ENCODE data around the gene PARM1. TPM values are rescaled to one million over a fixed set of nuclear protein-coding genes. Genes with fewer than 3 reads are reported as not detected.
A peak's percentile ranks its signal among the peaks of the same experiment; 100 is the strongest.

The PARM1 gene
- total and polyA plus RNA-seq, 12 donors: 19.7 to 119 (median 71.6) TPM

DNA sequence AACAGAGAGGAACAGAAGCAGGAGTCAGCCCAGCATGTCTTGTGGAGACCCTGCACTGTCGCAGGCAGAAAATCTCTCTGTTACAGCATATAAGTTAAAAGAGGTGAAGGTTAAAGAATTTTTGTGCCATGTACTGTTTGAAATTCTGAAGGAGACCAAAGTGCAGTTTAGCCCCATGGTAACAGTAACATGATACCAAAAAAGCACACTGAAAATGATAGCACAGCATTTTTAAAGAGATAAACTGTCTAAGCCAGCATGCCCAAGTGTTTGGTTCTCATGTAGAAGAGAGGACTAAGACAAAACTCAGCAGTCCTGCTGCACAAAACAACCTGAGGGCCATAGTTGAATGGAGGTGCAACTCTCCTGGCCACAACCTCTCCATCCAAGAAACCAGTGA, 41.9 kb upstream of the PARM1 start:
- no peaks in the 10 kb centered on the region for H3K4me1 ChIP-seq
- no peak overlapping the region for H3K4me3 ChIP-seq
- H3K36me3 ChIP-seq: no peaks in the 10 kb centered on the region
- no peaks in the 10 kb centered on the region for H3K27me3 ChIP-seq
- WGBS, 2 donors: 78 to 90% methylated on average over 1 of the region's 1 CpG
- intact Hi-C loops (cut with DNase I): no loop called here
- H3K9me3 ChIP-seq: peaks cover 0 to 10% (median 0%) of the 10 kb centered on the region in 11 donors
- DNase-seq: no peak
- ATAC-seq: no peak
- TF ChIP-seq, protein P1, sequence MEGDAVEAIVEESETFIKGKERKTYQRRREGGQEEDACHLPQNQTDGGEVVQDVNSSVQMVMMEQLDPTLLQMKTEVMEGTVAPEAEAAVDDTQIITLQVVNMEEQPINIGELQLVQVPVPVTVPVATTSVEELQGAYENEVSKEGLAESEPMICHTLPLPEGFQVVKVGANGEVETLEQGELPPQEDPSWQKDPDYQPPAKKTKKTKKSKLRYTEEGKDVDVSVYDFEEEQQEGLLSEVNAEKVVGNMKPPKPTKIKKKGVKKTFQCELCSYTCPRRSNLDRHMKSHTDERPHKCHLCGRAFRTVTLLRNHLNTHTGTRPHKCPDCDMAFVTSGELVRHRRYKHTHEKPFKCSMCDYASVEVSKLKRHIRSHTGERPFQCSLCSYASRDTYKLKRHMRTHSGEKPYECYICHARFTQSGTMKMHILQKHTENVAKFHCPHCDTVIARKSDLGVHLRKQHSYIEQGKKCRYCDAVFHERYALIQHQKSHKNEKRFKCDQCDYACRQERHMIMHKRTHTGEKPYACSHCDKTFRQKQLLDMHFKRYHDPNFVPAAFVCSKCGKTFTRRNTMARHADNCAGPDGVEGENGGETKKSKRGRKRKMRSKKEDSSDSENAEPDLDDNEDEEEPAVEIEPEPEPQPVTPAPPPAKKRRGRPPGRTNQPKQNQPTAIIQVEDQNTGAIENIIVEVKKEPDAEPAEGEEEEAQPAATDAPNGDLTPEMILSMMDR (IDR thresholded peaks at IDR 0.05): no peak
- no peak overlapping the region for H3K27ac ChIP-seq

DNA sequence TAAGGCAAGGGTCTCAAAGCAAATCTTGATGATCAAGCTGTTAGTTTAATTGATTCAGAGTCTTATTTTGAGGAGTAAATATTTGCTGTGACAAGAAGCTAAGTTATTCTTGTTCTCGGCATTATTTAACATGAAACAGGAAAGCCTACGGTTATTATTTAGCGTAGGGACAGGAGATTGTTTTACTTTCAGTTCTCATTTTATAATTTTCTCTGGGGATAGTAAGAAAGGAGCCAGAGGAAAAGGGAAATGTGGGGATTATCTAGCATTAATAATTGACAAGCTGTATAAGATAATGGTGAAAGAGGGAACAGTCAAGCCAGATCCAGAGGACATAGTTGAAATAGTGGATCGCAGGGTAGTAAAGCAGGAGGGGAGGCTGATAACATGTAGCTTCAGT, 39.7 kb upstream of the PARM1 start:
- peak overlapping the region in 2 of 10 donors; percentile 4 to 9 for H3K4me3 ChIP-seq
- no peak for DNase-seq
- no peaks in the 10 kb centered on the region for H3K9me3 ChIP-seq
- 67 to 78% methylated on average over 4 of the region's 4 CpGs for WGBS, 2 donors
- no peak overlapping the region for H3K27ac ChIP-seq
- intact Hi-C loops (cut with DNase I): no loop called here
- no peaks in the 10 kb centered on the region for H3K27me3 ChIP-seq
- TF ChIP-seq, protein P1 (IDR thresholded peaks at IDR 0.05): no peak
- H3K36me3 ChIP-seq: no peaks in the 10 kb centered on the region
- no peak for ATAC-seq
- H3K4me1 ChIP-seq: no peaks in the 10 kb centered on the region

DNA sequence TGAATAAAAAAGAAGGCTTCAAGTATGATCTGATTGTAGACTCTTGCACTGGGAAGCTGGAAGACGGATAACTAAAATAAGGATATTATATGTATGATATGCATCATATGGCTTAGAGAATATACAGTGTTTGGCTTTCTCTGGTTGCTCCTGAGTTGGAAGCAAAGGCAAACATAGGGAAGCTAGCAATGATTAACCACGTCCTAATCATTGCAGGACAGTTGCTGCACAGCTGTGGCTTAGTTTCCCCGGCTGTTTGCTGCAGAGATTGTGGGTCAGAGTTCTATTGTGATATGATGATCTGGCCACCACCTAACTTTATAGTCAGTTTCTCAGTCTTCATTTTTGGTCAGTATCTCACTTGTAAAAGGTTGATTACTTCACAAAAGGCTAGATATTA, 36.3 kb upstream of the PARM1 start:
- 69 to 82% methylated on average over 3 of the region's 3 CpGs for WGBS, 2 donors
- no peaks in the 10 kb centered on the region for H3K36me3 ChIP-seq
- intact Hi-C loops (cut with DNase I): no loop called here
- no peak for DNase-seq
- H3K4me1 ChIP-seq: no peaks in the 10 kb centered on the region
- H3K4me3 ChIP-seq: no peak overlapping the region
- no peak for ATAC-seq
- H3K9me3 ChIP-seq: no peaks in the 10 kb centered on the region
- no peak overlapping the region for H3K27ac ChIP-seq
- H3K27me3 ChIP-seq: no peaks in the 10 kb centered on the region
- TF ChIP-seq, protein P1 (IDR thresholded peaks at IDR 0.05): no peak

DNA sequence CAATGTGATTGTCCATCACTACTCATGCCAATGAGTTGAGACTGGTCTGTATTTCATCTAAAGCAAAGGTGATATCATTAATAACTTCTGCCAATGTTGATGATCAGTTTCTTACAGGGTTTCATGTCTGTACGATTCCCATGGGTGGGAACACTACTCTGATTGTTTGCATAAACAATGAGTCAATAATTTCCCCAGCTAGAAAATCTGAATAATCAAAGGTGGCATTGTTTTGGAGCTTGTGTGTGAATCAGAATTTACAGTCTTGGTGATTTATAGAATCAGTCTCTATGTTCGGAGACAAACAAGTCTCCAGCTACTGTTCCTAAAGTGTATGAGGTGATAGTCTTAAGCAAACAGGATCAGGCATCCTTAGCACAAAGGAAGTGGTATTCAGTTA, 35.5 kb upstream of the PARM1 start:
- H3K4me3 ChIP-seq: no peak overlapping the region
- TF ChIP-seq, protein P1 (IDR thresholded peaks at IDR 0.05): no peak
- H3K4me1 ChIP-seq: no peaks in the 10 kb centered on the region
- H3K27me3 ChIP-seq: no peaks in the 10 kb centered on the region
- intact Hi-C loops (cut with DNase I): no loop called here
- H3K27ac ChIP-seq: no peak overlapping the region
- ATAC-seq (no peak), DNase-seq (no peak)
- H3K9me3 ChIP-seq: no peaks in the 10 kb centered on the region
- H3K36me3 ChIP-seq: no peaks in the 10 kb centered on the region
- WGBS, 2 donors: 78 to 86% methylated on average over 2 of the region's 2 CpGs

DNA sequence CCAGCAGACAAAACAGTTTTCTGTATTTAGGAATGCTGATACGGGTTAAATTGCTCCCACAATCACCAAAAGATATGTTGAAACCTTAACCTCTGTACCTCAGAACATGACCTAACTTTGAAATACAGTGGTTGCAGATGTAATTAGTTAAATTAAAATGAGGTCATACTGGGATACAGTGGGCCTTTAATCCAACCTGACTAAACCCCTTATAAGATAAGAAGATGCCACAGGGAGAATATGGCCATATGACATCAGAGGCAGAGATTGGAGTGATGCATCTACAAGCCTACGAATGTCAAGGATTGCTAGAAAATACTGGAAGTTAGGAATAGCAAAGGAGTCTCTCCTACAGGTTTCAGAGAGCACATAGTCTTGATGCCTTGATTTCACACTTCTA, 32.1 kb upstream of the PARM1 start:
- Histone ChIP-seq H3K9me3 (no peaks in the 10 kb centered on the region), H3K27me3 (no peaks in the 10 kb centered on the region), H3K36me3 (no peaks in the 10 kb centered on the region), H3K27ac (no peak overlapping the region), H3K4me3 (no peak overlapping the region), H3K4me1 (no peaks in the 10 kb centered on the region)
- DNase-seq: no peak
- TF ChIP-seq, protein P1 (IDR thresholded peaks at IDR 0.05): no peak
- 62 to 70% methylated on average over 2 of the region's 2 CpGs for WGBS, 2 donors
- no peak for ATAC-seq
- intact Hi-C loops (cut with DNase I): no loop called here
